Measurements from ENCODE around the gene GSE1.
A peak's percentile ranks its signal among the peaks of the same experiment; 100 is the strongest.

GSE1 gene

DNA sequence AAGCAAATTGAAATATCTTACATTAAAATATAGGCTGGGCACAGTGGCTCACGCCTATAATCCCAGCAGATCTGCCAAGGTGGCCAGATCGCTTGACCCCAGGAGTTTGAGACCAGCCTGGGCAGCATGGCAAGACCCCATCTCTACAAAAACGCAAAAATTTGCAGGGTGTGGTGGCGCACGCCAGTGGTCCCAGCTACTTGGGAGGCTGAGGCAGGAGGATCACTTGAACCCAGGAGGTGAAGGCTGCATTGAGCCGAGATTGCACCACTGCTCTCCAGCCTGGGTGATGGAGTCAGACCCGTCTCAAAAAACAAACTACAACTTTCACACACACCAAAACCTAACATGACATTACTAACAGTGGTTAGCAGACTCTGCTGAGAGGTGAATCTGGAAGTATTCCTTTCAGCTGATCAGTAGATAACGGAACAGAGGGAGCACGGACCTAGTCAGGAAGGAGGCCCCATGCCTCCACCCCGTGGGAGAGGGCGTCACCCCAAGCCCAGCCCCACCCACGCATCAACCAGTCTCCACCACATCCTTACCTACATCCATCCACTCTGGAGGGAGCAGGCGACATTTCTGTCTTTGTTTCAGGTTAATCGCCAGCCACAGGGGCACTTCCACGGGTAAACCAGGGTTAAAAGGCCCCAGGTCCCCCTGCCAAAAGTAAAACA lies 73.9 kb downstream of the GSE1 start:
- DNase-seq, result peak; percentile 64

DNA sequence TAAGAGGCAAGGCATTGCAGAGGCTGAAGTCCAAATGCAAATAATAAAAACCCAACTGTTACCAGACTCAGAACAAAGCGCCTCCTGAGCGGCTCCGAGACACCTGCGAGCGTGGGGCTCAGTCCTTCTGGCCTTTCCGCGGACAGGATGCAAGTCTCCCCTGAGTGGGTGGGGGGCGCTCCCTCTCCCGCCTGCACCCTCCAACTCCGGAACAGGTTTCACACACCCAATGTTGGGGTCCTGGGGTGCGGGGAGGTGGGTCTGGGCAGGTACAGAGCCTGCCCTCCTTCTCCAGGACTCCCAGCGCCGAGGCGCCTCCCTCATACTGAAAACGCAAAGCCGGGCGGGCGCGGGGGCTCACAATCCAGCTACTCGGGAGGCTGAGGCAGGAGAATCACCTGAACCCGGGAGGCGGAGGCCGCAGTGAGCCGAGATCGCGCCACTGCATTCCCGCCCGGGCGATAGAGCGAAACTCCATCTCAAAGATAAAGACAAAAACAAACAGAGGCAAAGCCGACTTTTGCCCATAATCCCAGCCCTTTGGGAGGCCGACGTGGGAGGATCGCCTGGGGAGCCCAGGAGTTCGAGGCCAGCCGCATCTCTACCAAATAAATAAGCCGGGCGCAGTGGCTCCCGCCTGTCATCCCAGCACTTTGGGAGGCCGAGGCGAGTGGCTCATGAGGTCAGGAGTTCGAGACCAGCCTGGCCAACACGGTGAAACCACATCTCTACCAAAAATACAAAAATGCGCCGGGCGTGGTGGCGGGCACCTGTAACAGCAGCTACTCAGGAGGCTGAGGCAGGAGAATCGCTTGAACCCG lies 74.7 kb downstream of the GSE1 start:
- no peak for DNase-seq

- peak; percentile 94 for DNase-seq
Observed at GRCh38 chr16:85688586-85689284, 75.6 kb downstream of the GSE1 start, which contains the start of gene GINS2. Gene GINS2 (minus strand): TSS chr16:85688954. CDS start chr16:85688898, 56 bp downstream.

- DNase-seq, result no peak
Observed at GRCh38 chr16:85689285-85689949, 76.3 kb downstream of the GSE1 start.

DNA sequence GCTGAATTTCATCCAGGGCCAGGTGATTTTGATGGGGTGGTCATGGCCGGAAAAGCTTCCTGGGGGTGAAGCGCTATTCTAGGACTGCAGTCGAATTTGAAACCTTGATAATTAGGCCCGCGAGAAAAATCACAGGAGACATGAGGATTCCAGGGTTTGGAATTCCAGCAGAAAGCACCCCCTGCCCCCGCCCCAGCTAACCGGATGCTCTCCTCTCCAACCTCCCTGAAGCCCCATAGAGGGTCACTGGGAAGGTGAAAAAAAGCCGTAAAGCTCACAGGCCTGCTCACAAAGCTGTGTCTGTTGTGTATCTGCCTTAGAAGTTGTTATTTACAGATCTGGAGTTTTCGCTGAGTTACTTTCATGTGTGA lies 76.8 kb downstream of the GSE1 start:
- no peak for DNase-seq

- no peak for DNase-seq
Observed at GRCh38 chr16:85690469-85691064, 77.4 kb downstream of the GSE1 start.

DNA sequence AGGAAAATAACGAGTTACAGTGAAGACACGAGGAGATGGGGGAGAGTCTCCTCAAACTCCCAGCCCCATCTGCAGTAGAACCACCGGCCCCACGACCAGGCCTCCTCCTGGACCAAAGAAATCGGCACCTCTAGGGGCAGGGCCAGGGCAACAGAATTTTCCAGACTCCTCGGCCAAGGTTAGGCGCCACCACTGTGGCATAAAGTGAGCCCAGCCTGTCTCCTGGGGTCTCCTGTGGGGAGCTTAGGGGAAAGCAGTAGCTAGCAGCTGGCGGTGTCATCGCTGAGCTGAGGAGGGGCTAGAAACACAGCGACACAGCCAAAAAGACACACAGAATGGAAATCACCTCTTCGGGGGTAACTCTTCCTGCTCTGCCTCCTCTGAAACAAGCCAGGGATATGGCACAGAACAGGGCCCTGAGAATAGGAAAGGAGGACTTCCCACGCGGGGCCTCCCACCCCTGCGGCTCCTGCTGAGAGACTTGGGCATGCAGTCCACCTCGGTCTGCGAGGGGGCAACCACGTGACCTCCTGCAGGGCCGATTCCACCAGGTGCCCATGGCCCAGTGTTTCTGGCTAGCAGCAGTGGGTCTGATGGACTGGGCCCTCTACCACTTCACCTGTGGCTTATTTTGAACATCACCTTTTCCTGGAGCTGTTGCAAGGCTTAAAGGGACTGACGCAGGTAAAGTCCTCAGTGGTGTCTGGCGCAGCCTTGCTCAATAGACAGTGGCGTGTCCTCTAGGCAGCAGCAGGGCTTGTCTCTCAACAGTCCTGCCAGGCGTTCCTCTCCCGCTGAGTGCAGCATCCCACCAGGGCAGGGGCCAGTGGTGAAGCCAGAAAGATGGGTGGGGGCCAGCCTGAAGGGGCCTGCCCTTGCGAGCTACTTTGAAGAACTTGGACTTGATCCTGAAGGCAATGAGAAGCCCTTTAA lies 82.3 kb downstream of the GSE1 start:
- no peak for DNase-seq

GRCh38 chr16:85696781-85697180 lies 83.7 kb downstream of the GSE1 start:
- no peak for DNase-seq

- DNase-seq, result no peak
Observed at GRCh38 chr16:85697431-85697830, 84.3 kb downstream of the GSE1 start.

DNA sequence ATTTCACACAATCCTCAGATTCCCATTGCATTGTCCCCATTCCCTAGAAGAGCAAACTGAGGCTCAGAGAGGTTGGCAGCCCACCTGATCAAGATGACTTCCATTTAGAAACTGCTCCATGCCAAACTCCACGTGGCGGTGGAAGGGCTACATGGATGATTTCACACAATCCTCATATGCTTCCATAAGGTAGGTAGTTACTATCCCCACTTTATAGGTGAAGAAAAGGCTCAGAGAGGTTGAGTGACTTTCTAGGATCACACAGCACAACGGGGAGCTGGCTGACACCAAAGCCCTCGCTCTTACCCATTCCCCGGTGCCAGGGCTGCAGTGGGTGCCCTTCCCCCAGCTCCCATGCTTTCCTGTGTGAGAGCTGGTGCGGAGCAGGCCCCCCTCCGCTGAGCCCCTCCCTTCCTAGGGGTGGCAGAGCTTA lies 85.4 kb downstream of the GSE1 start:
- no peak for DNase-seq

DNA sequence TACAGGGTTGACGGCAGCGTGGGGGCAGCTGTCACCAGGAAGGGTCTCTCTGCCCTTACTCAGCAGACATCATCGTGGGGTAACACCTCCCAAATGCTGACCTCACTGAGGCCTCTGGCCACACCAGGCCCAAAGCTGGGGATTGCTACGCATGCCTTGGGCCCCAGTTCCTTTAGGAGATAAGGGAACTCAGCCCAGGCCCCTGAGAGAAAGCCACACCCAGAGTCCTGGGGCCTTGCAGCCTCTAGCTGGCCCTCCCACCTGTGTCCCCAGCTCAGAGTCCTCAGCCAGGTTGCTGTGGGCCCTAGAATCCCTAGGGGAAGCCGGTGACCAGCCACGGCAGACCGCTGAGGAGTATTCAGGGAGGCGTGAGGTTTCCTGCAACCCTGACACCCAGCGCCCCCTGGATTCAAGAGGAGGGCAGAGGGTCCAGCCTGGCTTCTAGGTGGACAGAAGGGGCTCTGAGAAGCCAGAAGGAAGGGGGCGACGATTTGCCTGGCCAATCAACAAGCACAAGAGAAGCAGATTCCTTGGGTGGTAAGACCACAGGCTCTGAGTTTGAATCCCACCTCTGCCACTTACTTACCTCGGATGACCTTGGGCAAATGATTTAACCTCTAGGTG lies 85.9 kb downstream of the GSE1 start:
- no peak for DNase-seq

DNA sequence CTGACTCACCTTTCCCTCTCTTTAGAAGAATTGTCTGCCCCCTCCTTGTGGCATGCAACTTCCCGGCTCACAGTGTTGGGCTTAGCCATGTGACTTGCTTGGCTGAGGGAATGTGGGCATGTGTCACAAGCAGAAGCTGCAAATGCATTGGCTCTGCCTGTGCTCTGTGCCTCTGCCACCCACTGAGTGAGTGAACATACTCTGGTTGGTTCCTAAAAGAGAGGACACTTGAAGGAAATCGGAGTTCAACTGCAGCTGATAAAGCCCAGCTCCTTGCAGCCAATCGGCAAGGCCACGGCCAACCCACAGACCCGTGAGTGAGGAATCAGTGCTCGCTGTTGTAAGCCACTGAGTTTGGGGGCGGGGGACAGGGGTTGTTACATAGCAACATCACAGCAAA lies 86.5 kb downstream of the GSE1 start:
- no peak for DNase-seq

DNA sequence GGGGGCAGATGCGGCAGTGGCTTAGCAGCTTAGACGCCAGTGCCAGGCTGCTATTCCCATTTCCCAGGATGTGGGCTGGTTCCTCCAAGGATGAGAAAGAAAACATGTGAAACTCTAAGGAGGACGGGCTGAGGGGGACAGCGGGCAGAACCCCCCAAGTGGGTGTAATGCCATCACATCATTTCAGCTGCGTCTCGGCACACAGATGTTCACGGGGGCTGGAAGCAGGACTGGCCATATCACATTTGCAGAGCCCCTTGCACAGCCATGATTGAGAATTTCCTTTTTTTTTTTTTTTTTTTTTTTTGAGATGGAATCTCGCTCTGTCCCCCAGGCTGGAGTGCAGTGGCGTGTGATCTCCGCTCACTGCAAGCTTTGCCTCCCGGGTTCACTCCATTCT lies 90.9 kb downstream of the GSE1 start:
- no peak for DNase-seq

DNA sequence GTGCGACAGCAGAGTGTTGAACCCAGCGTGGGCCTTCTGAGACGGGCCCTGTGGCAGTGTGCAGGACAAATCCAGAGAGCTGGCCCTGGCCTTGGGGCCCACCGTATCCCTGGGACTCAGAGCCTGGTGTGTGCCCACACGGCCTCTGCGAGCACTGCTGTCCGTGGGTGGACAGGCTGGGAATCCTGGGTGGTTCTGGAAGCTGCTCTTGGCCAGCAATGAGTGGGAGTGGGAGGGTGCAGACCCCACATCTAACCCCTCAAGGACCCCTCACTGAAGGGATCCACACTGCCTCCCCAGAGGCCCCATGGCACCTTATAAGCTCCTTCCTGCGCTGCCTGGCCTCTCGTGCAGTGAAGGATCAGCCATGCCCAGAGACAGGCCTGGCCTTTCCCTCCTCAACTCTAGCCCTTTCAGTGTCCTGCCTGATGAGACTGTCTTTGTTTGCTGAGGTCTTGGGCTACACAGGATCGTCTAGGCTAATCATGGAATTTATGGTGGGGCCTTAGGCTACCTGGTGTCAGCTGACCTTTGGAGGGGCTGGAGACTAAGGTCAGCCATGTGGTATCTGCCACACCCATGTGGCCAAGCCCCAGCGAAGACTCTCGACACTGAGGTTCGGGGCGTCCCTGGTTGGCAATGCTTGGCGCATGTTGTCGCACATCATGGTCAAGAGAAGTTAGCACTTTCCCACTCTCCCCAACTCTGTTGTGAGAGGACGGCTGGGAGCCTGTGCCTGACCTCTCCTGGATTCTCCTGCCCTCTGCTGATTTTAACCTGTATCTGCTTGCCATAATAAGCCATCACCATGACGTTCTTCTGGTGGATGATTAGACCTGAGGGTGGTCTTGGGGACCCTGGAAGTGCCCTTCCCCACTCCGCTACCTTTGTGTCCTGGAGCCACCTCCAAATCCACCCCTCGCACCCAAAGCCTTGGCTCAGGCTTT lies 92.1 kb downstream of the GSE1 start:
- no peak for DNase-seq

GRCh38 chr16:85706449-85707034 lies 93.4 kb downstream of the GSE1 start:
- DNase-seq, result no peak

DNA sequence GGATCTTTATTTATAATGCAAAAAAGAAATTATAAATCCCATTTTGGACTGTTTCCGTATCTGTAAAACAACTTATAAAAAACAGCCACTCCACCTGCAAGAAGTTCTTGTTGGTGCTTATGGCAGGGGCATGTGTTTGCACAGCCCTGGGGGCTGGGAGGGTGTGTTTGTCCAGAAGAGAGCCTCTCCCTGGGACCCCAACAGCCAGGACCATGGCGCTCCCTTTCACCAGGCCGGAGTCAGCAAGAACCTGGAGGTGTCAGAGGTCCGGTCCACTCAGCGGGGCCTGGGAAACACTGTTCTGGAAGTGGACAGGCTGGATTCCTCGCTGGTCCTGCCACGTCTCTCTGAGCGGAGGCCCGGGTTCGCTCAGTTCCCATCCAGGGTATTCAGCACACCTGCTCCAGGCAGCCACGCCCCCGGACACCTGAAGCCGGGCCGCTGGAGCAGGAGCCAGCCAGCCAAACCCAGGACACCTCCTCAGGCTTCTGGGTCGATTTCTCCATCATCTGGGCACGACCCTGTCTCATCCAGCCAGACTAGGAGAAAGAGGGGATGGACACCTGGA lies 94.5 kb downstream of the GSE1 start:
- DNase-seq, result no peak

- DNase-seq, result no peak
Observed at GRCh38 chr16:85708338-85708737, 95.2 kb downstream of the GSE1 start.

DNA sequence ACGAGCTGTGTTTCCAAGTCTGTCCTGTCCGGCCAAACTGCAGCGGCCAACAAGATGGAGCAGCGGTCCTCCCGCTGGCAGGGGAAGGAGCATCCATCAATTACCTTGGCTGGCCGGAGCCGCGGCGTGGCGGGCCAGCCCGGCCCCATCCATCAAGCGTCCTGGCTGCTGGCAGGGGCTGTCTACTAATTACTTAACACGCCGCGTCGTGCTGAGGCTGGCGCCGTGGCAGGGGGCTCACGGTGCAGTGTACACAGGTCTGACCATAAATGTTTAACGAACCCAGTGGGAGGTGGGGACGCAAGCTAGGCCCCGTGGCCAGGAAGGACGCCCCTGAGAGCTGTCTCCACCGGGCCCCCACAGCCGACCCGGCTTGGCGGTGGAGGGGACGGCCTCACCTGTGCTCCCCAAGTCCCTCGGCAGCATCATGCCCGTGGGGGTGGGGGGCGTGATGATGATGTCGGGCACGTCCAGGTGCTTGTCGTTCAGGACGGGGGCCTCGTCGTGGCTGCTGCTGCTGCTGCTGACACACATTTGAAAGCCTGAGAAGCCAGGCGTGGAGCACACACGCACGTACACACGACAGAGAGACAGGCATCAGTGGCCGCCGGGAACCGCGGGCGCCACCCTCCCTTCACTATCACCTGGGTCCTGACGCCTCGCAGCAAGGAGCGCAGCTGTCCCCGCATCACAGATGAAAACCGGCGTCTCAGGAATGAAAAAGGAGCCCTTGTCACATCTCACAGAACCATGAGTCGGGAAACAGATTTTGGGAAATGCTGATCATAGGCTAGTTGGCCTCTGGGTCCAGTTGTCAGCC lies 96.9 kb downstream of the GSE1 start:
- DNase-seq, result no peak
